K562 (cell line): ENCODE results near the gene MRPS6. TPM values are rescaled to one million over a fixed set of nuclear protein-coding genes. Genes with fewer than 3 reads are reported as not detected.
A peak's percentile ranks its signal among the peaks of the same experiment; 100 is the strongest.

Source experiments
- ARID3B ChIP-seq: fragments of 250-450 bp; sonication (Bioruptor Pico); IDR thresholded peaks from 2 replicates; pipeline ENCODE4 v1.4.0; 2020; ENCODE audit warnings: borderline replicate concordance
- BCL6 ChIP-seq: fragments of 250-450 bp; sonication (Bioruptor Pico); IDR thresholded peaks from 2 replicates; pipeline ENCODE4 v1.4.0; 2020
- CBX2 ChIP-seq: fragments of 200-600 bp; sonication (generic); IDR thresholded peaks from one replicate; pipeline ENCODE4 v1.6.1; 2012; ENCODE audit warnings: mild to moderate bottlenecking, low read length, inconsistent platforms; ENCODE audit not compliant: insufficient read depth, poor library complexity, severe bottlenecking
- FOXA3 ChIP-seq, 2 experiments: fragments of 450-650 bp in 1 of 2; sonication (generic) in 1 of 2; formaldehyde crosslinking; IDR thresholded peaks in 1 of 2; conservative IDR thresholded peaks in 1 of 2; 2 replicates each; pipeline versions ENCODE4 v1.4.0 to v1.8.0; 2020 to 2022; ENCODE audit warnings: mild to moderate bottlenecking in 2 of 2, missing genetic modification reagents in 1 of 2
- FOXJ2 ChIP-seq: fragments of 200-800 bp; sonication (Bioruptor generic); IDR thresholded peaks from 2 replicates; pipeline ENCODE4 v1.6.1; 2016; ENCODE audit warnings: missing genetic modification characterization, missing compliant biosample characterization
- HDAC3 ChIP-seq: fragments of 450-650 bp; IDR thresholded peaks from 2 replicates; pipeline ENCODE4 v1.6.1; 2018; ENCODE audit warnings: borderline replicate concordance, mild to moderate bottlenecking, moderate library complexity; ENCODE audit not compliant: partially characterized antibody
- HNRNPLL ChIP-seq: fragments of 200-400 bp; formaldehyde crosslinking; IDR thresholded peaks from 2 replicates; pipeline ENCODE4 v1.6.1; 2017; ENCODE audit warnings: low read length, low read depth, mild to moderate bottlenecking; ENCODE audit not compliant: poor library complexity, severe bottlenecking
- HOXB6 ChIP-seq: fragments of 250-450 bp; sonication (Bioruptor Pico); IDR thresholded peaks from 2 replicates; pipeline ENCODE4 v1.5.1; 2022; ENCODE audit warnings: mild to moderate bottlenecking, borderline replicate concordance
- NBN ChIP-seq: fragments of 450-650 bp; IDR thresholded peaks from 2 replicates; pipeline ENCODE4 v1.6.1; 2016; ENCODE audit warnings: low read depth, mild to moderate bottlenecking
- NCOR1 ChIP-seq: fragments of 450-650 bp; IDR thresholded peaks from 2 replicates; pipeline ENCODE4 v1.6.1; 2016; ENCODE audit warnings: mild to moderate bottlenecking, moderate library complexity
- NR1H2 ChIP-seq: sonication (generic); formaldehyde crosslinking; IDR thresholded peaks from 2 replicates; pipeline ENCODE4 v1.4.0; 2020; ENCODE audit warnings: mild to moderate bottlenecking, missing genetic modification reagents
- TCF15 ChIP-seq: fragments of 250-450 bp; sonication (Bioruptor Pico); IDR thresholded peaks from 2 replicates; pipeline ENCODE4 v1.8.0; 2022; ENCODE audit warnings: moderate library complexity, mild to moderate bottlenecking, inconsistent platforms
- TCF7L2 ChIP-seq: fragments of 150-350 bp; IDR thresholded peaks from 2 replicates; pipeline ENCODE4 v1.6.1; 2016; ENCODE audit warnings: low read depth, mild to moderate bottlenecking, low read length, moderate library complexity
- TRIM28 ChIP-seq: fragments of 450-650 bp; IDR thresholded peaks from 2 replicates; pipeline ENCODE4 v1.6.1; 2017
- VEZF1 ChIP-seq: fragments of 200-800 bp; sonication (Bioruptor generic); IDR thresholded peaks from 2 replicates; pipeline ENCODE4 v1.6.1; 2017; ENCODE audit warnings: missing genetic modification characterization, missing compliant biosample characterization
- ZFP30 ChIP-seq: fragments of 250-450 bp; sonication (Bioruptor Pico); IDR thresholded peaks from 2 replicates; pipeline ENCODE4 v1.8.0; 2022; ENCODE audit warnings: moderate library complexity, mild to moderate bottlenecking, inconsistent platforms, borderline replicate concordance
- ZNF212 ChIP-seq: fragments of 450-650 bp; formaldehyde crosslinking; IDR thresholded peaks from 2 replicates; pipeline ENCODE4 v1.4.0; 2020; ENCODE audit warnings: mild to moderate bottlenecking
- ZNF436 ChIP-seq: fragments of 250-450, 450-650 bp; sonication (Bioruptor Pico); formaldehyde crosslinking; IDR thresholded peaks from 2 replicates; pipeline ENCODE4 v1.7.0; 2020; ENCODE audit warnings: mild to moderate bottlenecking
- polyA plus RNA-seq, 8 experiments: library from polyadenylated mRNA; depleted of rRNA in 4 of 8; stranded (reverse) in 5 of 8; unstranded in 3 of 8; fragments of >200 nt; fragmentation: Nextera tagmentation in 2 of 8; fragmentation: Illumina TruSeq in 1 of 8; extraction: Ambion mirVana in 2 of 8; extraction: Trizol in 1 of 8; gene quantifications; 2 replicates each; pipeline versions ENCODE4 v1.2.1 to v1.2.3, GENCODE V29; 2011 to 2014; ENCODE audit warnings: inconsistent platforms in 1 of 8, missing spikeins in 1 of 8
- total RNA-seq, 7 experiments: library from RNA; depleted of rRNA in 6 of 7; stranded (reverse); fragments of >200 nt in 6 of 7; fragmentation: Illumina TruSeq in 2 of 7; extraction: Trizol in 2 of 7; gene quantifications; 2 replicates each; pipeline versions ENCODE4 v1.2.1 to v1.2.3, GENCODE V29; 2011 to 2021; ENCODE audit warnings: low replicate concordance in 1 of 7
- TF ChIP-seq, protein P1 (sequence below): sonication (generic); formaldehyde crosslinking; IDR thresholded peaks from 2 replicates; pipeline ENCODE4 v1.8.0; 2023; ENCODE audit warnings: missing genetic modification reagents, mild to moderate bottlenecking, borderline replicate concordance

MRPS6 gene
- total and polyA plus RNA-seq, 9 of the 15 experiments (the other 6 are each of a cell fraction or from before 2014, with no cell fraction given): 26.1 to 72.0 (median 39.3) TPM

- no peak for TF ChIP-seq ARID3B (CRISPR knock-in tag)
- TF ChIP-seq NR1H2 (CRISPR knock-in tag): no peak
- TF ChIP-seq HOXB6 (CRISPR knock-in tag): no peak
- TF ChIP-seq ZNF212 (CRISPR knock-in tag): no peak
- no peak for TF ChIP-seq FOXA3 (CRISPR knock-in tag; conservative IDR thresholded peaks at IDR 0.05 in 1 of 2, IDR thresholded peaks at IDR 0.05 in 1 of 2)
- no peak for TF ChIP-seq CBX2
- TF ChIP-seq ZNF436: no peak
- TF ChIP-seq FOXJ2 (tag): no peak
- TF ChIP-seq ZFP30: no peak
- no peak for TF ChIP-seq NCOR1
- no peak for TF ChIP-seq HNRNPLL
- TF ChIP-seq BCL6 (CRISPR knock-in tag): no peak
- TF ChIP-seq TRIM28: no peak
- peak; percentile 65; the same call in 1 of the 2 replicates for TF ChIP-seq NBN
- no peak for TF ChIP-seq TCF7L2
- TF ChIP-seq, protein P1, sequence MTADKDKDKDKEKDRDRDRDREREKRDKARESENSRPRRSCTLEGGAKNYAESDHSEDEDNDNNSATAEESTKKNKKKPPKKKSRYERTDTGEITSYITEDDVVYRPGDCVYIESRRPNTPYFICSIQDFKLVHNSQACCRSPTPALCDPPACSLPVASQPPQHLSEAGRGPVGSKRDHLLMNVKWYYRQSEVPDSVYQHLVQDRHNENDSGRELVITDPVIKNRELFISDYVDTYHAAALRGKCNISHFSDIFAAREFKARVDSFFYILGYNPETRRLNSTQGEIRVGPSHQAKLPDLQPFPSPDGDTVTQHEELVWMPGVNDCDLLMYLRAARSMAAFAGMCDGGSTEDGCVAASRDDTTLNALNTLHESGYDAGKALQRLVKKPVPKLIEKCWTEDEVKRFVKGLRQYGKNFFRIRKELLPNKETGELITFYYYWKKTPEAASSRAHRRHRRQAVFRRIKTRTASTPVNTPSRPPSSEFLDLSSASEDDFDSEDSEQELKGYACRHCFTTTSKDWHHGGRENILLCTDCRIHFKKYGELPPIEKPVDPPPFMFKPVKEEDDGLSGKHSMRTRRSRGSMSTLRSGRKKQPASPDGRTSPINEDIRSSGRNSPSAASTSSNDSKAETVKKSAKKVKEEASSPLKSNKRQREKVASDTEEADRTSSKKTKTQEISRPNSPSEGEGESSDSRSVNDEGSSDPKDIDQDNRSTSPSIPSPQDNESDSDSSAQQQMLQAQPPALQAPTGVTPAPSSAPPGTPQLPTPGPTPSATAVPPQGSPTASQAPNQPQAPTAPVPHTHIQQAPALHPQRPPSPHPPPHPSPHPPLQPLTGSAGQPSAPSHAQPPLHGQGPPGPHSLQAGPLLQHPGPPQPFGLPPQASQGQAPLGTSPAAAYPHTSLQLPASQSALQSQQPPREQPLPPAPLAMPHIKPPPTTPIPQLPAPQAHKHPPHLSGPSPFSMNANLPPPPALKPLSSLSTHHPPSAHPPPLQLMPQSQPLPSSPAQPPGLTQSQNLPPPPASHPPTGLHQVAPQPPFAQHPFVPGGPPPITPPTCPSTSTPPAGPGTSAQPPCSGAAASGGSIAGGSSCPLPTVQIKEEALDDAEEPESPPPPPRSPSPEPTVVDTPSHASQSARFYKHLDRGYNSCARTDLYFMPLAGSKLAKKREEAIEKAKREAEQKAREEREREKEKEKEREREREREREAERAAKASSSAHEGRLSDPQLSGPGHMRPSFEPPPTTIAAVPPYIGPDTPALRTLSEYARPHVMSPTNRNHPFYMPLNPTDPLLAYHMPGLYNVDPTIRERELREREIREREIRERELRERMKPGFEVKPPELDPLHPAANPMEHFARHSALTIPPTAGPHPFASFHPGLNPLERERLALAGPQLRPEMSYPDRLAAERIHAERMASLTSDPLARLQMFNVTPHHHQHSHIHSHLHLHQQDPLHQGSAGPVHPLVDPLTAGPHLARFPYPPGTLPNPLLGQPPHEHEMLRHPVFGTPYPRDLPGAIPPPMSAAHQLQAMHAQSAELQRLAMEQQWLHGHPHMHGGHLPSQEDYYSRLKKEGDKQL (CRISPR knock-in tag): no peak
- no peak for TF ChIP-seq VEZF1
- no peak for TF ChIP-seq TCF15 (CRISPR knock-in tag)
- TF ChIP-seq HDAC3: no peak
These were observed 43.4 kb upstream of the MRPS6 start (continued) for GRCh38 chr21:34029743-34030528.
